Mammary epithelial cell (primary cell): ENCODE data around the gene ACOT9.

Experiments
- CTCF ChIP-seq, 2 donors: IDR thresholded peaks in 1 of 2; conservative IDR thresholded peaks in 1 of 2; 2 replicates each; pipeline ENCODE4 v1.5.1; 2011 to 2012; ENCODE audit warnings: inconsistent platforms in 2 of 2, low read length in 2 of 2, mild to moderate bottlenecking in 2 of 2, control low read depth in 1 of 2, low read depth in 1 of 2; ENCODE audit not compliant: insufficient read depth in 1 of 2; ENCODE audit errors: extremely low read depth in 1 of 2
- EZH2 ChIP-seq: IDR thresholded peaks from 2 replicates; pipeline ENCODE4 v1.6.1; 2012; ENCODE audit warnings: low read length, inconsistent platforms, borderline replicate concordance

GRCh38 chrX:23766650-23767551, 23.8 kb upstream of the ACOT9 start:
- TF ChIP-seq CTCF (conservative IDR thresholded peaks at IDR 0.05 in 1 of 2, IDR thresholded peaks at IDR 0.05 in 1 of 2; ENCODE audit: extremely low read depth in 1 of 2, insufficient read depth in 1 of 2, low read depth in 1 of 2, low read length in 2 of 2) (no peak), EZH2 (no peak)
